ENCODE data around the gene HEG1. TPM values are rescaled to one million over a fixed set of nuclear protein-coding genes. Genes with fewer than 3 reads are reported as not detected.

The HEG1 gene
- total RNA-seq, 1 experiment from 2014 or later = 34.3 TPM

DNA sequence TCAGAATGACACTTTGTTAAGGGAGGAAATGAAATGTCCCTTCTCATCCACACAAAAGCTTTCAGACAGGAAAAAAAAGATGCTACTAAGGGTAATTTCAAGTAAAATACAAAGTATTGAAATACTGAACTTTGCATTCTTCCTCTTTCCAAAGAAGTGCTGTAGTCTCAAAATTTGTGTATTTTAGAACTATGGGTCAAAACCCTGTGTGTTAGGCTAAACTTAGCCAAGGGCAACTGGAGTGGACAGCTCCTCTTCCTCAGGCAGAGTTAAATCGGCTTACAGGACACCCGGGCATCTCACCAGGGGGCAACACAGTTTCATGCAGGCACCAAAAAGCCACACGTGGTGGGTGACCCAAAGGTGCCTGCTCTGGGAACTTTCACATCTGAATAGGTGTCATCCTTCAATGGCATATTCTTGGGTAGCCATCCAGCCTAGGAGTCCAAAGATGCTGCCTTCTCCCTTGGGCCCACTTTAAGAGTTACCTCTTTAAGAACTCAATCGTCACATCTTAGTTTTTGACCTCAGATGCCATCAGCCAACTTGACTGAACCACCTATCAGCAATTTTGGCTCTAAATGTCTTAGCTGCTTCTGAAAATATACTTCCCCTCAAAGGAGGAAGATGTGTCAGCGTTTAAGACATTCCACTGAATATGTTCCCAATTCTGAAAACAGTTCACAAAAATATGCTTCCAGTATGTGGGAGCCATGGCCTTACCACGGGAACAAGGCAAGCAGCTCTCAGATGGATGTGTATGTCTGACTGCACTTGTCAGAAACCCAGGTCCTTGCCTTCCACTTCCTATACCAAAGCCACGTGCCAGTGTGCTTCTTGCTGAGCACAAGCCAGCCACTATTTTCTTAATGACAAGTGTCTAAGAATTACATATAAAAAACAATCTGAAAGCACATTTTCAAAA lies 89.0 kb downstream of the HEG1 start:
- no peak for DNase-seq (ENCODE audit: low spot score)
- ChIA-PET POLR2A (ENCODE audit: low non-redundant PET) (no interaction called here), CTCF (no interaction called here)
- Histone ChIP-seq H3K9me3 (ENCODE audit: low read depth, low read length, poor library complexity, severe bottlenecking) (no peaks in the 10 kb centered on the region), H3K4me1 (ENCODE audit: insufficient read depth, low read length, poor library complexity, severe bottlenecking) (no peaks in the 10 kb centered on the region), H3K27me3 (replicated peaks; ENCODE audit: insufficient read depth, low read depth, low read length, poor library complexity) (no peaks in the 10 kb centered on the region), H3K36me3 (ENCODE audit: insufficient read depth, low read length, poor library complexity, severe bottlenecking) (peaks cover 12% of the 10 kb centered on the region), H3K4me3 (ENCODE audit: low read depth, low read length, poor library complexity, severe bottlenecking) (no peak overlapping the region), H3K27ac (ENCODE audit: low read depth, low read length, poor library complexity, severe bottlenecking) (no peak overlapping the region)
- BruUV-seq (replicated peaks) = no TSS peak
- no peak for TF ChIP-seq EZH2 (IDR thresholded peaks at IDR 0.05; ENCODE audit: borderline replicate concordance, low read depth, low read length, poor library complexity, severe bottlenecking)
- TF ChIP-seq CTCF (conservative IDR thresholded peaks at IDR 0.05; ENCODE audit: low read depth, low read length) = no peak
- intact Hi-C loops (cut with micrococcal nuclease; ENCODE audit: unreplicated experiment) = no loop called here

DNA sequence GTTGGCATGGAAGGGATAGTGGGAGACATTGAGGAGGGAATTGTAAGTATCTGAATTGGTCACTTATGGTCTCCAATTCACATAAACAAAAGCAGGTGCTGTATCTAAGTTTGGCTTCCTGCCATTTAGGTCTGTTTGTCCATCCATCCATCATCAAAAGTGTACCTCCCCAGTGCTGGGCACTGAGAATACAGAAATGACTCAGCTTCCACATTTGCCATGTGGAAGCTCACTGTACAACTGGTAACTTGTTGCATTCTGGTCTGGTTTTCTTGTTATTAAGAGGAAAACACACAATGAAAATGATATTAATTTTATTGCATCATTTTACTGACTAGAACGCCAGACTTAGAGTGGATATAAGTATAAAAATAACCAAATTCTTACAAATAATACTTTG lies 90.4 kb downstream of the HEG1 start:
- CTCF ChIA-PET = no interaction called here
- H3K4me1 ChIP-seq (ENCODE audit: insufficient read depth, low read length, poor library complexity, severe bottlenecking) = no peaks in the 10 kb centered on the region

DNA sequence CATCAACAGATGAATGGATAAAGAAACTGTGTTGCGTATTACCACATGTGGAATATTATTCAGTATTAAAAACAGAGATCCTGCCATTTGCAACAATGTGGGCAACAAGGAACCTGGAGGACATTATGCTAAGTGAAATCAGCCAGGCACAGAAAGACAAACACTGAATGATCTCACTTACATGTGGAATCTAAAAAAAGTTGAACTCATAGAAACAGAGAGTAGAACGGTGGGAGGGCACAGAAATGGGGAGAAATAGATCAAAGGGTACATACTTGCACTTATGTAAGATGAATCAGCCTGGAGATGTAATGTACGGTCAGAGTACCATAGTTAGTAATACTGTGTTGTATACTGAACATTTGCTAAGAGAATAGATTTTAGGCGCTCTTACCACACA lies 91.4 kb downstream of the HEG1 start:
- no peak for DNase-seq (ENCODE audit: low spot score)
- H3K4me3 ChIP-seq (ENCODE audit: low read depth, low read length, poor library complexity, severe bottlenecking) = no peak overlapping the region
- no TSS peak for BruUV-seq (replicated peaks)
- no peak overlapping the region for H3K27ac ChIP-seq (ENCODE audit: low read depth, low read length, poor library complexity, severe bottlenecking)
- no peaks in the 10 kb centered on the region for H3K4me1 ChIP-seq (ENCODE audit: insufficient read depth, low read length, poor library complexity, severe bottlenecking)
- no peaks in the 10 kb centered on the region for H3K36me3 ChIP-seq (ENCODE audit: insufficient read depth, low read length, poor library complexity, severe bottlenecking)
- intact Hi-C loops (cut with micrococcal nuclease; ENCODE audit: unreplicated experiment) = no loop called here
- H3K9me3 ChIP-seq (ENCODE audit: low read depth, low read length, poor library complexity, severe bottlenecking) = no peaks in the 10 kb centered on the region
- TF ChIP-seq CTCF (conservative IDR thresholded peaks at IDR 0.05; ENCODE audit: low read depth, low read length) (no peak), EZH2 (IDR thresholded peaks at IDR 0.05; ENCODE audit: borderline replicate concordance, low read depth, low read length, poor library complexity, severe bottlenecking) (no peak)
- H3K27me3 ChIP-seq (replicated peaks; ENCODE audit: insufficient read depth, low read depth, low read length, poor library complexity) = no peaks in the 10 kb centered on the region
- ChIA-PET POLR2A (ENCODE audit: low non-redundant PET) (no interaction called here), CTCF (no interaction called here)

More for the DNA sequence above, 90.4 kb downstream of the HEG1 start:
- POLR2A ChIA-PET (ENCODE audit: low non-redundant PET) = no interaction called here
- Histone ChIP-seq H3K36me3 (ENCODE audit: insufficient read depth, low read length, poor library complexity, severe bottlenecking) (peaks cover 10% of the 10 kb centered on the region), H3K9me3 (ENCODE audit: low read depth, low read length, poor library complexity, severe bottlenecking) (no peaks in the 10 kb centered on the region), H3K27me3 (replicated peaks; ENCODE audit: insufficient read depth, low read depth, low read length, poor library complexity) (no peaks in the 10 kb centered on the region), H3K27ac (ENCODE audit: low read depth, low read length, poor library complexity, severe bottlenecking) (no peak overlapping the region), H3K4me3 (ENCODE audit: low read depth, low read length, poor library complexity, severe bottlenecking) (no peak overlapping the region)
- TF ChIP-seq CTCF (conservative IDR thresholded peaks at IDR 0.05; ENCODE audit: low read depth, low read length) = no peak
- no peak for TF ChIP-seq EZH2 (IDR thresholded peaks at IDR 0.05; ENCODE audit: borderline replicate concordance, low read depth, low read length, poor library complexity, severe bottlenecking)
- no TSS peak for BruUV-seq (replicated peaks)
- DNase-seq (ENCODE audit: low spot score) = no peak
- intact Hi-C loops (cut with micrococcal nuclease; ENCODE audit: unreplicated experiment) = no loop called here

Data from A673 (cell line).